Medulla oblongata (tissue), 1 donor: Measurements from ENCODE around the gene FCRL2.

Source experiments
- DNase-seq: peaks from one replicate; pipeline ENCODE4 v3.0.0-alpha.2; 2015; ENCODE audit errors: extremely low spot score

The FCRL2 gene, protein sequence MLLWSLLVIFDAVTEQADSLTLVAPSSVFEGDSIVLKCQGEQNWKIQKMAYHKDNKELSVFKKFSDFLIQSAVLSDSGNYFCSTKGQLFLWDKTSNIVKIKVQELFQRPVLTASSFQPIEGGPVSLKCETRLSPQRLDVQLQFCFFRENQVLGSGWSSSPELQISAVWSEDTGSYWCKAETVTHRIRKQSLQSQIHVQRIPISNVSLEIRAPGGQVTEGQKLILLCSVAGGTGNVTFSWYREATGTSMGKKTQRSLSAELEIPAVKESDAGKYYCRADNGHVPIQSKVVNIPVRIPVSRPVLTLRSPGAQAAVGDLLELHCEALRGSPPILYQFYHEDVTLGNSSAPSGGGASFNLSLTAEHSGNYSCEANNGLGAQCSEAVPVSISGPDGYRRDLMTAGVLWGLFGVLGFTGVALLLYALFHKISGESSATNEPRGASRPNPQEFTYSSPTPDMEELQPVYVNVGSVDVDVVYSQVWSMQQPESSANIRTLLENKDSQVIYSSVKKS

GRCh38 chr1:157776971-157777391, at the start of gene FCRL2:
Gene FCRL2 (minus strand): TSS chr1:157777132. CDS start chr1:157777073, 59 bp downstream.
- DNase-seq: no peak

DNA sequence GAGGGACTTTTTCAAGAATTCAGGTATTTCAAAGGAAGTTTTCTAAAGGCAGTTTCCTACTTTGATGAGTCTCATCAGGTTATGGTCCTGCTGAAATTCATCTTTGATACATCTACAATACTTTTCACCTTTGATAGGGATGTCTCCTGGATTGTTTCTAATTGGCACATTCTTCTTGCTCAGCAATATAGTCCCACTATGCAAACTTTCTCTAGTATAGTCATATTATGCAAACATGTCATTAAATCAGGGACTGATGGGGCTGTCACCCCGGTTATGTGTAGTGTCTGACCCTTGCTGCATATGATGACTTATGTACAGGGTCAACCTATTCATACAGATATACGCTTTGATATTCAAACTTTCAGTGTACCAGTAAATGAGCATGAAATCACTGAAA, 43.4 kb upstream of the FCRL2 start:
- DNase-seq: no peak

DNA sequence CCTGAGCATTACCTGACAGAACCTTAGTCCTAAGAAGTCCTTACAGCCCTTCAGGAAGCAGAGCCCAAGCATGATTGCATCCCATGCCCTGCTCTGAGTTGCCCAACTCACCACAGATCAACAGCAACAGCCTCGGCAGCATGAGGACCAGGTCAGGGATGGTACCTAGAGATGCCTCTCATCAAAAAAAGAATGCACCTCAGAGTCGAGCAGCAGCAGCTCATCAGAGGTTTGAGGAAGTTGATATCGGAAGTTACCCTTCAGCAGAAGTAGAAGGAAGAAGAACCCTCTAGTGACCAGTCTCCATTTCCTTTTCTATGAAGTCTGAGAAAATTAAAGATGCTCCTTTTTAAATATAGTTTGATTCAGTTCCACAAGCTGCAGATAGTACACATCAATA, 43.0 kb upstream of the FCRL2 start, which contains the start of gene FCRL1:
FCRL1 (minus strand) TSS at position 225 of the 400 bp plus-strand sequence; CDS start at position 142, 83 bp downstream.
- DNase-seq: peak; percentile 31

DNA sequence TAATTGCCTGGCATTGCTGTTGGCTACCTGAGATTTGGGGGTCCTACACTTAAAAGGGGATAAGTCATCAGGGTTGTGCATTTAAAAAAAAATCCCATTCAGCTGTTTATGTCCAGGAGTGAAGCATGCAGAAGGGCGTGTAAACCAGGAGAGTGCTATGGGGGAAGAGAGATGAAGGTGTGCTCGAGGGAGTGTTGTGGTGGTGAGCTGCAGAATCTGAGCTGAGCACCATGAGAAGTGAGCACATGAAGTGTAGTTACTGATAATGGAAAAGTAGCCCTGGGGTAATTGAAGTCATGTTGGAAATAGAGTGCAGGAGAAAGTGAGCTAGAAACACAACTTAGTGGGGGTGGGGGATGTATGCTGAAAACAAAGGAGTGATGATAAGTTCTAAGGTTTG, 42.3 kb upstream of the FCRL2 start:
- no peak for DNase-seq

- no peak for DNase-seq
Observed at GRCh38 chr1:157813269-157813668, 36.3 kb upstream of the FCRL2 start.

- no peak for DNase-seq
Observed at GRCh38 chr1:157806431-157807149, 29.7 kb upstream of the FCRL2 start.

DNA sequence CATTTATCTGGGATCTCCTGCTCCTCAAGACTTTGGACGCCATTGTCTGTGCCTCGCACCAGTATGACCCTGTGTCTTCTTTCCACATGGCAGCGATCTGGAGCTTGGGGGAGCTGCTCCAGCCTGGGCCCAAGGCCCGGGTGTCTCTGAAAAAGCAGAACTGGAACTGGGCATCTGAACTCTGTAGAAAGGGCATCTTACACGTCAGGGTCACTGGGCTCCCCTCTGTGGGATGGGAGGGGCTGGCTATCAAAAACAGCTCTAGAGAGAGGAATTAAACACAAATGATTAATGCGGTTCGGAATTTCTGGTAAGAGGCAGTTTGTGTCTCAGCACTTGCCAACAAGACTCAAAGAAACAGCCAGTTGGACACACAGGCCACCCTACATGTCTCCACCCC, 26.9 kb upstream of the FCRL2 start:
- peak; percentile 42 for DNase-seq

DNA sequence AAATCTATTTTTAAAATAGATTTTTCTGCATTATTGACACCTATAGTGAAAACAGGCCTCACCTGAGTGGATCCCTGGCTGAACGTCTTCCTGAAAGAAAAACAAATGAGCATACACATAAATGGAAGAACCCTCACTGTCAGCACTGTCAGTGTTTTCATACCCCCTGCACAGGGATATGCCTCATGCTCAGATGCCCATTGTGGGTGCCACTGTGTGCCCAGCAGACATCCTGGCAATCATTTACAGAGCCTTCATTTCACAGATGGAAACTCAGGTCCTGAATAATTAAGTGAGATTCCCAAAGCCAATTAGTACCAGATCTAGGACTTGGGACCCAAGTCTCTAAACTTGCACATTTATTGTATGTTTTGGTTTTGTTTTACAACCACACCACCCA, 23.1 kb upstream of the FCRL2 start:
- DNase-seq: no peak

- DNase-seq: no peak
Observed at GRCh38 chr1:157798211-157798610, 21.3 kb upstream of the FCRL2 start.

DNA sequence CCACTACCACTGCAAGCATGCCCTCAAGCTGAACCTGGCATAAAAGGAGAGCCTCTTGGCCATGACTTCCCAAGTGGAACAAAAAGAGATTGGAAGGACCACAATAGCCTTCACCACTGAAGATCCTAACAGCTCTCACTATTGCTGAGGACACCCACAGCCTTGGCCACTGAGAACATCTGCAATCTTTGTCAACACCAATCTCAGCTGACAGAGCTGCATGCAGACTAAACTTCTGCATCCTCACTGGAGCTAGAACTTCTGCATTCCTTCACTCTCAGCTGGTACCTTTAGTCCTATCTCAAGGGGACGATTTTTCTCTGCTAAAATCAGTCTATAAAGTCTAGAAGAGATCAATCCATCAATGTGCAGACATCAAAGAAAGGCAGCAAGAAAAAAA, 8.3 kb upstream of the FCRL2 start:
- peak; percentile 11 for DNase-seq

DNA sequence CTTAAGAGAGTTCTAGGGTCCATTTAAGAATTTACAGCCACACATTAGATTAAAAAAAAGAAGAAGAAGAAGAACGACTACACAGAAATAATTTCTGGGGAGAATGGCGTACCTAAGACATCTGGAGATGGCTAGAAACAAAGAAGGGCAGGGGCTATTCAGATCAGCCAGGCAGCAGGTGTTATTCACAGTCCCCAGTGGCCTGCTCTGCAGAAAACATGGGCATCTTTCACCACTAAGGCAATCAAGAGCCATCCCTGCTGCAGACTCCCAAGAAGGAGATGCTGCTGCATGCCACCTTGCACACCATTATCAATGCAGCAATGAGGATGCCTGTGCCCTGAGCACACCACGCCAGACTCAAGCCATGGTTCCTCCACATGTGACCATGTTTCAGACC, 7.9 kb upstream of the FCRL2 start:
- DNase-seq: no peak

GRCh38 chr1:157782931-157783330, 6.0 kb upstream of the FCRL2 start:
- DNase-seq: peak; percentile 3

DNA sequence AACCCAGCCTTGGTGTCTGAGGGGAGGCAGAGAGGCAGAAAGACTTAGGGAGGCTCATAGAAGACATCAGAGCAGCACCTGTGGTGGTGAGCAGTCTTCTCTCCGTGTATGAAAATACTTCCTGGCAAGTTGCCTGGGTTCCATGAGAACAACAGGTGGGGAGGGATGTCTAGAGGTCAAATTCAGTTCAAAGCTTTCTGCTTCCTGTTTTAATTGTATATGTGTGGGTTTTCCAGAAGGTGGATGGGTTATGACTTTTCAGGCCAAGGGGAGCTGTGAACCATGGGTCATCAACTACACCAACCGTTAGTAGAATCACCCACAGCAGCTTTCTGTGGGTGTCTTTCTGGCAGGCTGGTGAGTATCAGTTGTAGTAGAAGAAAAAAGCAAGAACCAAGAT, 4.1 kb upstream of the FCRL2 start:
- DNase-seq: no peak

GRCh38 chr1:157775101-157775870, 1.6 kb downstream of the FCRL2 start:
- DNase-seq: no peak

- DNase-seq: no peak
Observed at GRCh38 chr1:157774412-157774811, 2.5 kb downstream of the FCRL2 start.

GRCh38 chr1:157773493-157774350, 3.2 kb downstream of the FCRL2 start:
- no peak for DNase-seq

DNA sequence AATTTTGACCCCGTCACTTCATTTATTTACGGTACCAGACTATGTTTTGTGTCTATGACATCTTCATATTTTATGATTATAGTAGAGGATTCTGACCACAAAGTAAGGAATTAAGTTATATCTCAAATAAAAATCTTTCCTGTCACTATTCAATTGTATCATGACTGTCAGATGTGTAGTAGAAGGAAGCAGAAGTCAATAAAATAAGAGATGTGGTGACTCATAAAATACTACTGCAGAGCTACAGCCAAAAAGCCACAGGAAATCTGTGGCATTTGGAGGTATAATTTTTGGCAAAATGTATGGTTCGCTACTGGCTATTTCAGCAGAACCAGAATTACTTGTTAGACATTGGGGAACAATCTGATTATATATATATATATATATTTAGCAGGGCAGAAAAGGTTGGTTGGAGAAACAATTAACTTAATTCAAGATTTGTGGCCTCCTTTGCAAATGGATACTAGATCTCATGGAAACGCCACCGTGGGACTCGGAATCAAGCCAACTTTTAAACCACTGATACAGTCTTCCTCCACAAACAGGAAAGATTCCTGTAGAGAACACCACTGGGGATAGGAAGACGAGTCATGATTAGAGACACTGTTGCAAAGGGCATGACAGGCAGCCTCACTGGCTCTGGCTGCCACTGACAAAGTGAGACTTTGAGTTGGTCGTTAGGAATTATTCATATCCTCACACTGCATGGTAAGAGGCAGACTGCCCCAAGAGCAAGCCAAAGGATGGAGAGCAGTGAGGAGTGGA, 5.1 kb downstream of the FCRL2 start:
- DNase-seq: no peak

GRCh38 chr1:157770442-157771043, 6.4 kb downstream of the FCRL2 start:
- DNase-seq: no peak

DNA sequence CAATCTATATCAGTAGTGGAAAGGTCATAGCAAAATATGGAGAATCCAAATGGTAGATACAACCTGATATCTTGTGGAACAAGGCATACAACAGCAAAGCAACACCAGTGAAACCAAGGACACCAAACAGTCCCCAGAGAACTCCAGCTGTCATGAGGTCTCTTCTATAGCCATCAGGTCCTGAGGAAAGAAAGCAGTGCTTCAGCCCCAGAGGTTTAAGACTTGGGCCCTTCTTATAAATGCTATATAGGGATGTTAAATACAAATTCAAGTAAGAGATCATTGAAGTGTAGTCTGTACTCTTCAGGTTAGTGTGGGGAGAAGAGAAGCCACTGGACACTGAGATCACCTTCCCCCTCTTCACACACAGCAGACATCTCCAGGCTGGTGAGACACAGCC, 10.1 kb downstream of the FCRL2 start:
- DNase-seq: no peak

GRCh38 chr1:157758018-157758417, 18.9 kb downstream of the FCRL2 start:
- no peak for DNase-seq
